H9 (cell line): ENCODE results near the gene ZNF837. TPM values are rescaled to one million over a fixed set of nuclear protein-coding genes. Genes with fewer than 3 reads are reported as not detected.

ENCODE experiments used
- DNase-seq: peaks from one replicate; pipeline ENCODE4 v3.0.0-alpha.2; 2017
- H2AFZ ChIP-seq: one replicate; pipeline ENCODE4 v1.6.1; 2013; ENCODE audit warnings: mild to moderate bottlenecking, low read length, control low read depth, moderate library complexity
- H2AK5ac ChIP-seq: 2 replicates; pipeline ENCODE4 v1.6.1; 2013; ENCODE audit warnings: low read length, control low read depth, mixed read lengths; ENCODE audit not compliant: insufficient read length
- H2BK120ac ChIP-seq: one replicate; pipeline ENCODE4 v1.6.1; 2013; ENCODE audit warnings: low read depth, mild to moderate bottlenecking, low read length, control low read depth, inconsistent platforms; ENCODE audit not compliant: poor library complexity, severe bottlenecking
- H2BK12ac ChIP-seq: 2 replicates; pipeline ENCODE4 v1.6.1; 2013; ENCODE audit warnings: low read length, control low read depth, mixed read lengths, low read depth; ENCODE audit not compliant: insufficient read length
- H2BK15ac ChIP-seq: 2 replicates; pipeline ENCODE4 v1.6.1; 2013; ENCODE audit warnings: low read depth, low read length, control low read depth
- H2BK20ac ChIP-seq: one replicate; pipeline ENCODE4 v1.6.1; 2013; ENCODE audit warnings: low read depth, mild to moderate bottlenecking, low read length, control low read depth, inconsistent platforms; ENCODE audit not compliant: poor library complexity, severe bottlenecking
- H2BK5ac ChIP-seq: 2 replicates; pipeline ENCODE4 v1.6.1; 2013; ENCODE audit warnings: low read length, control low read depth, mixed read lengths; ENCODE audit not compliant: insufficient read length
- H3K14ac ChIP-seq: 2 replicates; pipeline ENCODE4 v1.6.1; 2013; ENCODE audit warnings: low read length, control low read depth; ENCODE audit not compliant: insufficient read depth
- H3K18ac ChIP-seq: 2 replicates; pipeline ENCODE4 v1.6.1; 2013; ENCODE audit warnings: low read depth, mild to moderate bottlenecking, mixed read lengths, low read length, control low read depth; ENCODE audit not compliant: insufficient read length
- H3K23ac ChIP-seq: 2 replicates; pipeline ENCODE4 v1.6.1; 2013; ENCODE audit warnings: low read length, control low read depth, mixed read lengths, low read depth; ENCODE audit not compliant: insufficient read length
- H3K23me2 ChIP-seq: 2 replicates; pipeline ENCODE4 v1.6.1; 2013; ENCODE audit warnings: low read depth, mild to moderate bottlenecking, mixed read lengths, low read length, control low read depth; ENCODE audit not compliant: insufficient read length, poor library complexity, severe bottlenecking
- H3K27ac ChIP-seq: 2 replicates; pipeline ENCODE4 v1.5.1; 2013; ENCODE audit warnings: low read length, control low read depth, mixed read lengths, low read depth; ENCODE audit not compliant: insufficient read length
- H3K27me3 ChIP-seq: 2 replicates; pipeline ENCODE4 v1.6.1; 2013; ENCODE audit warnings: low read length, control low read depth, inconsistent platforms; ENCODE audit not compliant: insufficient read depth
- H3K4ac ChIP-seq: 2 replicates; pipeline ENCODE4 v1.6.1; 2013; ENCODE audit warnings: low read depth, mild to moderate bottlenecking, control low read depth, inconsistent platforms, low read length, moderate library complexity
- H3K4me1 ChIP-seq: 2 replicates; pipeline ENCODE4 v1.6.1; 2013; ENCODE audit warnings: low read length, control low read depth, inconsistent platforms; ENCODE audit not compliant: insufficient read depth
- H3K4me2 ChIP-seq: 2 replicates; pipeline ENCODE4 v1.6.1; 2013; ENCODE audit warnings: low read length, control low read depth, mixed read lengths; ENCODE audit not compliant: insufficient read length, insufficient read depth
- H3K56ac ChIP-seq: 2 replicates; pipeline ENCODE4 v1.6.1; 2013; ENCODE audit warnings: low read depth, mild to moderate bottlenecking, mixed read lengths, low read length, control low read depth; ENCODE audit not compliant: insufficient read length
- H3K79me1 ChIP-seq: 2 replicates; pipeline ENCODE4 v1.6.1; 2013; ENCODE audit warnings: low read depth, mild to moderate bottlenecking, moderate library complexity, low read length, control low read depth, inconsistent platforms; ENCODE audit not compliant: insufficient read depth, poor library complexity, severe bottlenecking
- H3K79me2 ChIP-seq: 2 replicates; pipeline ENCODE4 v1.6.1; 2013; ENCODE audit warnings: low read length, control low read depth, inconsistent platforms; ENCODE audit not compliant: insufficient read depth
- H3K9ac ChIP-seq: 2 replicates; pipeline ENCODE4 v1.6.1; 2013; ENCODE audit warnings: low read length, control low read depth, mixed read lengths; ENCODE audit not compliant: insufficient read length; ENCODE audit errors: extremely low read depth
- H3K9me3 ChIP-seq: one replicate; pipeline ENCODE4 v1.6.1; 2013; ENCODE audit warnings: low read depth, low read length, inconsistent platforms; ENCODE audit not compliant: control insufficient read depth
- H3T11ph ChIP-seq: one replicate; pipeline ENCODE4 v1.6.1; 2013; ENCODE audit warnings: mild to moderate bottlenecking, low read length, control low read depth, inconsistent platforms
- H4K20me1 ChIP-seq: one replicate; pipeline ENCODE4 v1.6.1; 2013; ENCODE audit not compliant: control insufficient read depth, insufficient read length, insufficient read depth
- H4K5ac ChIP-seq: 2 replicates; pipeline ENCODE4 v1.6.1; 2013; ENCODE audit warnings: low read depth, mild to moderate bottlenecking, mixed read lengths, low read length, control low read depth; ENCODE audit not compliant: insufficient read length
- H4K8ac ChIP-seq: replicated peaks from 2 replicates; pipeline ENCODE4 v1.6.1; 2013; ENCODE audit warnings: low read length, control low read depth, mixed read lengths, low read depth; ENCODE audit not compliant: insufficient read length
- H4K91ac ChIP-seq: 2 replicates; pipeline ENCODE4 v1.6.1; 2013; ENCODE audit warnings: low read depth, mild to moderate bottlenecking, moderate library complexity, mixed read lengths, low read length, control low read depth; ENCODE audit not compliant: insufficient read length
- H3K27ac Mint-ChIP-seq, 3 experiments: 2 replicates in 2 of 3; 3 replicates in 1 of 3; pipeline ENCODE4 v1.8.0; 2020 to 2021; ENCODE audit warnings: mixed read lengths in 3 of 3, mild to moderate bottlenecking in 1 of 3, moderate library complexity in 1 of 3
- H3K27me3 Mint-ChIP-seq: 2 replicates; pipeline ENCODE4 v1.8.0; 2021; ENCODE audit warnings: low read depth, mild to moderate bottlenecking, moderate library complexity, mixed read lengths
- H3K36me3 Mint-ChIP-seq, 3 experiments: 2 replicates in 2 of 3; 3 replicates in 1 of 3; pipeline ENCODE4 v1.8.0; 2020 to 2021; ENCODE audit warnings: low read depth in 3 of 3, mixed read lengths in 3 of 3; ENCODE audit not compliant: insufficient read depth in 1 of 3
- H3K4me1 Mint-ChIP-seq, 2 experiments: 2 replicates each; pipeline ENCODE4 v1.8.0; 2020; ENCODE audit warnings: mixed read lengths in 2 of 2
- H3K4me3 Mint-ChIP-seq, 2 experiments: 2 replicates in 1 of 2; 3 replicates in 1 of 2; pipeline ENCODE4 v1.8.0; 2020 to 2021; ENCODE audit warnings: mild to moderate bottlenecking in 2 of 2, mixed read lengths in 2 of 2, moderate library complexity in 1 of 2
- H3K9me3 Mint-ChIP-seq, 2 experiments: 2 replicates in 1 of 2; 3 replicates in 1 of 2; pipeline ENCODE4 v1.8.0; 2020; ENCODE audit warnings: mild to moderate bottlenecking in 2 of 2, mixed read lengths in 2 of 2, moderate library complexity in 1 of 2
- WGBS: extraction: QIAGEN DNeasy Blood & Tissue Kit; methylation state at CpG from one replicate; pipeline ENCODE4 v1.1.7; 2013; ENCODE audit warnings: missing lambda C conversion rate, low lambda C conversion rate, mixed read lengths; ENCODE audit not compliant: insufficient read length; ENCODE audit errors: extremely low coverage; 5-methylcytosine and 5-hydroxymethylcytosine counted together
- total RNA-seq: library from RNA; stranded (reverse); gene quantifications from 2 replicates; pipeline ENCODE4 v1.2.1, GENCODE V29; 2021
- TF ChIP-seq, protein P1 (sequence below): fragments of 200-600 bp; sonication (generic); conservative IDR thresholded peaks from 3 replicates; pipeline ENCODE4 v1.8.0; 2021; ENCODE audit warnings: antibody characterized with exemption, mild to moderate bottlenecking

Gene ZNF837
- total RNA-seq, 1 experiment from 2014 or later, result 3.4 TPM

GRCh38 chr19:58367698-58368454 is 13.0 kb downstream of the ZNF837 start:
- no peak overlapping the region for H3K14ac ChIP-seq
- no peak overlapping the region for H4K8ac ChIP-seq
- H3K27me3 Mint-ChIP-seq, result no peaks in the 10 kb centered on the region
- H4K91ac ChIP-seq, result no peak overlapping the region
- H2BK120ac ChIP-seq, result no peak overlapping the region
- H3K9me3 Mint-ChIP-seq, result no peaks in the 10 kb centered on the region
- H3K79me2 ChIP-seq, result no peaks in the 10 kb centered on the region
- no peaks in the 10 kb centered on the region for H3K23me2 ChIP-seq
- peaks cover 0 to 5% (median 0%) of the 10 kb centered on the region in 3 experiments; a peak in 2 of 7 replicates for H3K36me3 Mint-ChIP-seq
- no peak overlapping the region for H3K4me3 Mint-ChIP-seq
- no peak overlapping the region for H2AFZ ChIP-seq
- H3K56ac ChIP-seq, result no peak overlapping the region
- no peaks in the 10 kb centered on the region for H4K20me1 ChIP-seq
- TF ChIP-seq, protein P1, sequence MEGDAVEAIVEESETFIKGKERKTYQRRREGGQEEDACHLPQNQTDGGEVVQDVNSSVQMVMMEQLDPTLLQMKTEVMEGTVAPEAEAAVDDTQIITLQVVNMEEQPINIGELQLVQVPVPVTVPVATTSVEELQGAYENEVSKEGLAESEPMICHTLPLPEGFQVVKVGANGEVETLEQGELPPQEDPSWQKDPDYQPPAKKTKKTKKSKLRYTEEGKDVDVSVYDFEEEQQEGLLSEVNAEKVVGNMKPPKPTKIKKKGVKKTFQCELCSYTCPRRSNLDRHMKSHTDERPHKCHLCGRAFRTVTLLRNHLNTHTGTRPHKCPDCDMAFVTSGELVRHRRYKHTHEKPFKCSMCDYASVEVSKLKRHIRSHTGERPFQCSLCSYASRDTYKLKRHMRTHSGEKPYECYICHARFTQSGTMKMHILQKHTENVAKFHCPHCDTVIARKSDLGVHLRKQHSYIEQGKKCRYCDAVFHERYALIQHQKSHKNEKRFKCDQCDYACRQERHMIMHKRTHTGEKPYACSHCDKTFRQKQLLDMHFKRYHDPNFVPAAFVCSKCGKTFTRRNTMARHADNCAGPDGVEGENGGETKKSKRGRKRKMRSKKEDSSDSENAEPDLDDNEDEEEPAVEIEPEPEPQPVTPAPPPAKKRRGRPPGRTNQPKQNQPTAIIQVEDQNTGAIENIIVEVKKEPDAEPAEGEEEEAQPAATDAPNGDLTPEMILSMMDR, result no peak
- no peak overlapping the region for H3K9ac ChIP-seq
- H3K18ac ChIP-seq, result no peak overlapping the region
- H3K79me1 ChIP-seq, result no peaks in the 10 kb centered on the region
- no peaks in the 10 kb centered on the region for H3K4me1 Mint-ChIP-seq
- H3K23ac ChIP-seq, result no peak overlapping the region
- no peaks in the 10 kb centered on the region for H3K9me3 ChIP-seq
- H3K4me2 ChIP-seq, result no peak overlapping the region
- no peak overlapping the region for H3K27ac ChIP-seq
- no peaks in the 10 kb centered on the region for H3K27me3 ChIP-seq
- H2BK20ac ChIP-seq, result no peak overlapping the region
- no peak overlapping the region for H3K4ac ChIP-seq
- no peak overlapping the region for H2AK5ac ChIP-seq
- H2BK15ac ChIP-seq, result no peak overlapping the region
- H4K5ac ChIP-seq, result no peak overlapping the region
- H2BK5ac ChIP-seq, result no peak overlapping the region
- H3T11ph ChIP-seq, result no peak overlapping the region
- DNase-seq, result peak; percentile 23
- no peak overlapping the region for H2BK12ac ChIP-seq
- no CpG with 5 or more reads among the region's 106 CpGs for WGBS
- H3K4me1 ChIP-seq, result no peaks in the 10 kb centered on the region
- H3K27ac Mint-ChIP-seq, result no peak overlapping the region
